Skeletal muscle tissue (tissue), 4 donors: Measurements from ENCODE around the gene MCTP1. TPM values are rescaled to one million over a fixed set of nuclear protein-coding genes. Genes with fewer than 3 reads are reported as not detected.

Experiments
- H3K27ac ChIP-seq: one replicate; pipeline ENCODE4 v1.7.0; 2013; ENCODE audit warnings: mild to moderate bottlenecking, low read depth, low read length, inconsistent platforms
- H3K27me3 ChIP-seq, 3 donors: one replicate each; pipeline ENCODE4 v1.7.0; 2013; ENCODE audit warnings: low read length in 3 of 3; ENCODE audit not compliant: control insufficient read depth in 3 of 3, insufficient read depth in 3 of 3
- H3K36me3 ChIP-seq, 3 donors: one replicate each; pipeline ENCODE4 v1.7.0; 2013; ENCODE audit warnings: low read length in 3 of 3; ENCODE audit not compliant: control insufficient read depth in 3 of 3, insufficient read depth in 3 of 3
- H3K4me1 ChIP-seq, 3 donors: one replicate each; pipeline ENCODE4 v1.7.0; 2013; ENCODE audit warnings: low read length in 3 of 3, mild to moderate bottlenecking in 3 of 3; ENCODE audit not compliant: control insufficient read depth in 3 of 3, insufficient read depth in 3 of 3
- H3K4me3 ChIP-seq, 3 donors: one replicate each; pipeline ENCODE4 v1.7.0; 2013; ENCODE audit warnings: low read length in 3 of 3
- H3K9ac ChIP-seq, 3 donors: one replicate each; pipeline ENCODE4 v1.7.0; 2013; ENCODE audit warnings: low read length in 3 of 3, mild to moderate bottlenecking in 3 of 3, moderate library complexity in 2 of 3, low read depth in 1 of 3
- H3K9me3 ChIP-seq, 3 donors: one replicate each; pipeline ENCODE4 v1.7.0; 2013; ENCODE audit warnings: low read length in 3 of 3; ENCODE audit not compliant: control insufficient read depth in 3 of 3
- total RNA-seq: library from RNA; depleted of rRNA; stranded (reverse); fragments of >200 nt; gene quantifications from one replicate; pipeline ENCODE4 v1.2.3, GENCODE V29; 2014
- donor health status: Osteomylitis.

The MCTP1 gene
- total RNA-seq, 1 donor from 2014 or later: 20.4 TPM

DNA sequence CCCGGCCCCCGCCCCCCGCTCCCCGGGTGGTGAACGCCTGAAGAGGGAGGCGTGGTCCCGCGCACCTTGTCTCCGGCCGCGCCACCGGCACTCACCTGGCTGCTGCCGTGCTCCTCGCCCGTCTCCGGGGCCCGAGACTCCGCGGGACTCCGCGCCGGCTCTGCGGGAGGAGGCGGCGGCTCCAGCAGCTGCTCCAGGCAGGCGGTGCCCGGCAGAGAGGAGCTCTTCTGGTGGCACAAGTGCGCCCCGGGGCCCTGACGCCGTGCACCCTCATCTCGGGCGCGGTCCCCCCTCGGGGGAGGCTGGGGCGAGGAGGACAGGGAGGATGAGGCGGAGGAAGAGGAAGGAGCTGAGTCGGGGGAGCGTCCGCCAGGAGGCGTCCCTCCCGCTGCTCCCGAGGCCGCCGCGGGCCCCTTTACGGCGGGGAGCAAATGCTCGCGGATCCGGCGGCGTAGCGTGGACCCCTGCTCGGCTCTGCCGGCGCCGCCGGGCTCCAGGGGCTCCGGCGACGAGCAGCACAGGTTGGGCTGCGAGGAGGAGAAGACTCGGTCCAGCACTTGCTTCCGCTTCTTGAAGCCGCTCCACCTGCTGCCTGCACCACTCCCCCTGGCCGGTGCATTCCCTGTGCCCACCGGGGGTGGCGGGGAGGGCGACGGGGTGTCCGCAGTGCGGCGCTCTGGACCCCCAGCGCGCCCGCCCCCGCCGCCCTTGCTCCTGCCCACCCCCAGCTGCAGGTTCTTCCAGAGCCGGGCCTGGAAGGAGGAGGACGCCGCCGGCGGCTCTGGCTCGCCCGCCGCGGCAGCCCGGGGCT is 928 bp downstream of the MCTP1 start:
- H3K4me1 ChIP-seq: peaks cover 7 to 8% (median 8%) of the 10 kb centered on the region in 3 donors
- H3K9ac ChIP-seq: no peak overlapping the region
- peak overlapping the region; percentile 49 to 59 (median 55) for H3K4me3 ChIP-seq
- H3K27ac ChIP-seq: no peak overlapping the region
- no peaks in the 10 kb centered on the region for H3K36me3 ChIP-seq
- H3K27me3 ChIP-seq: peaks cover 29 to 55% (median 35%) of the 10 kb centered on the region in 3 donors
- no peaks in the 10 kb centered on the region for H3K9me3 ChIP-seq

DNA sequence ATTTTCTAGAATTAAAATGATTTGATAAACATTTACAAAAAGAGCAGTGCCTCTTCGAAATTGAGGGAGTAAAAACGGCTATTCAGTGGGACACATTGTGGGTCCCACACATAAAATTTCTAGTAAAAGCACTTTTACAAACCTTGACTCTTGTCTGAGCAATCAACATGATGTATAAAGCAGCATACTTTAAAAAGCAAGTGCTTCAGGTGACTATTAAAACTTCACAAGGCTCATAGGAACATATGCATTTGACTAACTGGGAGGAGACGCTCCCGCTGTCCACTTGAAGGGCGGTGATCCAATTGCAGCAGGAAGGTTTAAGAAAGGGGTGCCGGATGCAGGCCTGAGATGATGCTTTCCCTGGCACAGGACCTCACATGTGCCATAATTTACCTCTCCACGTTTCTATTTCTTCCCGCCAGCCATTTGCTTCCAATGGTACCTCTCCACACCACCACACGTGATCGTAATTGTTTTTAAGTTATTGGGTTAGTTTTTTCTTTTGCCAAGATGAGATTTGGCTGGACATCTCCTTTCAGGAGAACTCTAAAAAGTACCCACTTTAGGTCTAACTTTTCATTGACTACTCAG is 1.8 kb downstream of the MCTP1 start:
- Histone ChIP-seq H3K9me3 (no peaks in the 10 kb centered on the region), H3K9ac (no peak overlapping the region), H3K27ac (no peak overlapping the region), H3K36me3 (no peaks in the 10 kb centered on the region), H3K27me3 (peaks cover 29 to 55% (median 35%) of the 10 kb centered on the region in 3 donors), H3K4me1 (peaks cover 7 to 8% (median 8%) of the 10 kb centered on the region in 3 donors), H3K4me3 (peak overlapping the region in 1 of 3 donors; percentile 26)

- Histone ChIP-seq H3K9ac (no peak overlapping the region), H3K27ac (no peak overlapping the region), H3K4me1 (peaks cover 7 to 8% (median 8%) of the 10 kb centered on the region in 3 donors), H3K36me3 (no peaks in the 10 kb centered on the region), H3K4me3 (no peak overlapping the region), H3K27me3 (peaks cover 23 to 47% (median 32%) of the 10 kb centered on the region in 3 donors), H3K9me3 (no peaks in the 10 kb centered on the region)
These were observed 3.7 kb downstream of the MCTP1 start for GRCh38 chr5:95281226-95281625.

- Histone ChIP-seq H3K27me3 (peaks cover 21 to 40% (median 26%) of the 10 kb centered on the region in 3 donors), H3K27ac (no peak overlapping the region), H3K9me3 (no peaks in the 10 kb centered on the region), H3K4me1 (peaks cover 6 to 8% (median 7%) of the 10 kb centered on the region in 3 donors), H3K4me3 (no peak overlapping the region), H3K9ac (no peak overlapping the region), H3K36me3 (no peaks in the 10 kb centered on the region)
These were observed 4.3 kb downstream of the MCTP1 start for GRCh38 chr5:95280401-95281095.

DNA sequence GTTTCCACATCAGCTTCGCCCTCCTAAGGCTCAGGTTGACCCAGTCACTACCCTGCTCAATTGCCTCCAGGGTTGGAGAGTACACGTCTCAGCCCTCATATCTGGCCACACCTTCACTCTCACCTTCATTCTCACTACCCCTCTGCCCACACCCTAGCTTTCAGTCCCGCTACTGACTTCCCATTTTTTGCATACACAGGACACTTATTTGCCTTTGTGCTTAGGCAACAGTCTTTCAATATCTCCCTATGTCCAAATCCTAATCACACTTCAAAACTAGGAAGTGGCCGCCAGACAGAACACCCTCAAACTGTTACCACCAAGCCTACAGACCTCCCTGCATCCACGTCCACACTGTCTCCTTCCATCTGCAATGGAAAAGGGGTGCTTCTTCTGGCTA is 10.9 kb downstream of the MCTP1 start:
- no peak overlapping the region for H3K4me3 ChIP-seq
- peaks cover 0 to 2% (median 0%) of the 10 kb centered on the region in 3 donors for H3K27me3 ChIP-seq
- H3K27ac ChIP-seq: no peak overlapping the region
- H3K36me3 ChIP-seq: no peaks in the 10 kb centered on the region
- H3K9me3 ChIP-seq: no peaks in the 10 kb centered on the region
- H3K9ac ChIP-seq: no peak overlapping the region
- H3K4me1 ChIP-seq: no peaks in the 10 kb centered on the region

GRCh38 chr5:95272316-95272929 is 12.5 kb downstream of the MCTP1 start:
- Histone ChIP-seq H3K27ac (no peak overlapping the region), H3K27me3 (peaks cover 0 to 2% (median 0%) of the 10 kb centered on the region in 3 donors), H3K9ac (no peak overlapping the region), H3K36me3 (no peaks in the 10 kb centered on the region), H3K9me3 (no peaks in the 10 kb centered on the region), H3K4me1 (no peaks in the 10 kb centered on the region), H3K4me3 (no peak overlapping the region)

DNA sequence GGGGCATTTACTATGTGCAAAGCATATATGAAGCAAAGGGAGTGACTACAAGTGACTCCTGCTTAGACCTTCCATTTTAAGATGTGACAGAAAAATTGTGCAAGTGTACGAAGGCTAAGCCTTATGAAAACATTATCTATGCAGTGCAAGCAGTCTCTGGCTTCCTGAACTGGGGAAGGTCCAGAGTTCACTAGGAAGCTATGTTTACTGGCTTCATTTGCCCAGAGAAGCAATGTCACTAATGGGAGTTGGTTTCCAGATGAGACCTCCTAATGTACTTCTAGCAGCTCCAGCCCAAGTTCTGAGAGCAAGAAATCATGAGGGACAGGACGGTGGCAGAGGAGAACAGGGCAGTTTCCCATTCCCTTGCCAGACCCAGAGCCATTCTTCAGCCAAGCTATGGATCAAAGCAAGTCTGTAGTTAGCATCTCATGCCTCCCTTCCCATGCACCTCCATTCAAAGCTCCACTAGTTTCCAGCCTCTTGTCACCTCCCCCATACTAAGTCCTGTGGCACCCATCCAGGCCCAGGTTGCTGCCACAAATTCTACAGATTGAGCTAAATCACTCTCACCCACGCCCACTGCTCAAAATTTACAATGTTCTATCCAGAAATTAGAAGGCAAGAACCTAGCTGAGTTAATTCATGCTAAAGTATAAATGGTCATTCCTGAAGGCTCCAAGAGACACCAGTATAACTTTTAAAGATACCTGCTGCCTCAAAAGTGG is 21.8 kb downstream of the MCTP1 start:
- Histone ChIP-seq H3K9ac (no peak overlapping the region), H3K9me3 (no peaks in the 10 kb centered on the region), H3K4me3 (no peak overlapping the region), H3K27ac (no peak overlapping the region), H3K36me3 (no peaks in the 10 kb centered on the region), H3K4me1 (no peaks in the 10 kb centered on the region), H3K27me3 (no peaks in the 10 kb centered on the region)

GRCh38 chr5:95261437-95262175 is 23.3 kb downstream of the MCTP1 start:
- Histone ChIP-seq H3K9me3 (no peaks in the 10 kb centered on the region), H3K36me3 (no peaks in the 10 kb centered on the region), H3K9ac (no peak overlapping the region), H3K27ac (no peak overlapping the region), H3K4me1 (no peaks in the 10 kb centered on the region), H3K4me3 (no peak overlapping the region), H3K27me3 (no peaks in the 10 kb centered on the region)

- no peaks in the 10 kb centered on the region for H3K36me3 ChIP-seq
- H3K4me1 ChIP-seq: no peaks in the 10 kb centered on the region
- H3K27me3 ChIP-seq: peaks cover 0 to 3% (median 0%) of the 10 kb centered on the region in 3 donors
- H3K4me3 ChIP-seq: no peak overlapping the region
- H3K27ac ChIP-seq: no peak overlapping the region
- H3K9ac ChIP-seq: no peak overlapping the region
- H3K9me3 ChIP-seq: no peaks in the 10 kb centered on the region
These were observed 27.9 kb downstream of the MCTP1 start for GRCh38 chr5:95256991-95257390.
